Endothelial cell of umbilical vein (primary cell): ENCODE measurements around the gene USP48. TPM values are rescaled to one million over a fixed set of nuclear protein-coding genes. Genes with fewer than 3 reads are reported as not detected.
"Not testable (repeated sequence)": the region's sequence is repeated elsewhere in the genome, so short reads cannot be mapped to it uniquely, and the experiment has no call there.

Experiments
- BruUV-seq: library from RNA; stranded (reverse); fragments of 400-500 nt; replicated peaks from 2 replicates; lab custom pipeline; 2021; lab: Mats Ljungman, UMichigan
- CTCF ChIA-PET: fragments of 300-600, 350-600 bp; sonication (Branson Sonifier 250); formaldehyde crosslinking; loops from one replicate; lab custom pipeline; 2021; ENCODE audit warnings: antibody characterized with exemption, inconsistent platforms; lab: Charles Lee
- POLR2A ChIA-PET: fragments of 300-600, 350-600 bp; sonication (Branson Sonifier 250); formaldehyde crosslinking; loops from one replicate; lab custom pipeline; 2021; ENCODE audit warnings: antibody characterized with exemption, inconsistent platforms; lab: Charles Lee
- DNase-seq: peaks from one replicate; pipeline ENCODE4 v3.0.0-alpha.2; 2011; ENCODE audit warnings: low read depth, low spot score
- FAIRE-seq: peaks from 2 replicates; lab custom pipeline; 2011; peaks lifted over from hg19 to GRCh38; lab: Jason Lieb, UNC
- H2AFZ ChIP-seq: 2 replicates; pipeline ENCODE4 v1.6.0; 2012; ENCODE audit warnings: low read depth, low read length, control low read depth, inconsistent platforms
- H3K27ac ChIP-seq: 2 replicates; pipeline ENCODE4 v1.5.1; 2011; ENCODE audit warnings: low read depth, mild to moderate bottlenecking, control low read depth, low read length, moderate library complexity; ENCODE audit not compliant: insufficient read depth
- H3K27me3 ChIP-seq, 2 experiments: 2 replicates each; pipeline versions ENCODE4 v1.6.0 to v1.6.1; 2011; ENCODE audit warnings: low read length in 2 of 2, mixed read lengths in 1 of 2; ENCODE audit not compliant: control insufficient read depth in 2 of 2, insufficient read depth in 2 of 2
- H3K36me3 ChIP-seq, 2 experiments: 2 replicates in 1 of 2; 3 replicates in 1 of 2; pipeline ENCODE4 v1.5.1; 2011; ENCODE audit warnings: low read length in 2 of 2, mild to moderate bottlenecking in 1 of 2, moderate library complexity in 1 of 2; ENCODE audit not compliant: control insufficient read depth in 2 of 2, insufficient read depth in 2 of 2; ENCODE audit errors: extremely low read depth in 1 of 2
- H3K4me1 ChIP-seq: 3 replicates; pipeline ENCODE4 v1.5.1; 2011; ENCODE audit warnings: mild to moderate bottlenecking, low read length; ENCODE audit not compliant: control insufficient read depth, insufficient read depth; ENCODE audit errors: extremely low read depth
- H3K4me2 ChIP-seq: 2 replicates; pipeline ENCODE4 v1.6.1; 2011; ENCODE audit warnings: low read length, control low read depth, mixed read lengths; ENCODE audit not compliant: insufficient read depth
- H3K4me3 ChIP-seq, 3 experiments: fragments of 200-600 bp in 1 of 3; sonication (generic), shearing (Covaris generic) in 1 of 3; replicated peaks in 1 of 3; 2 replicates each; pipeline ENCODE4 v1.5.1; 2011 to 2016; ENCODE audit warnings: control low read depth in 3 of 3, low read length in 3 of 3, mild to moderate bottlenecking in 2 of 3, inconsistent platforms in 1 of 3, low read depth in 1 of 3, moderate library complexity in 1 of 3; ENCODE audit not compliant: insufficient read depth in 1 of 3
- H3K79me2 ChIP-seq: 2 replicates; pipeline ENCODE4 v1.6.0; 2012; ENCODE audit warnings: low read length, inconsistent platforms; ENCODE audit not compliant: control insufficient read depth, insufficient read depth
- H3K9ac ChIP-seq: replicated peaks from 2 replicates; pipeline ENCODE3; 2011; ENCODE audit warnings: low read length, control low read depth; ENCODE audit not compliant: insufficient read depth; ENCODE audit errors: extremely low read depth
- H3K9me1 ChIP-seq: replicated peaks from 3 replicates; pipeline ENCODE4 v1.6.0; 2011; ENCODE audit warnings: mild to moderate bottlenecking, low read length; ENCODE audit not compliant: control insufficient read depth, insufficient read depth; ENCODE audit errors: extremely low read depth
- H3K9me3 ChIP-seq: replicated peaks from 2 replicates; pipeline ENCODE4 v1.5.1; 2012; ENCODE audit warnings: low read length, inconsistent platforms; ENCODE audit not compliant: control insufficient read depth, insufficient read depth
- H4K20me1 ChIP-seq: replicated peaks from 2 replicates; pipeline ENCODE3; 2011; ENCODE audit warnings: mild to moderate bottlenecking, low read length; ENCODE audit not compliant: control insufficient read depth, insufficient read depth; ENCODE audit errors: extremely low read depth
- EZH2 ChIP-seq: IDR thresholded peaks from 2 replicates; pipeline ENCODE4 v1.6.1; 2012; ENCODE audit warnings: borderline replicate concordance, low read depth, mild to moderate bottlenecking, moderate library complexity, low read length, inconsistent platforms; ENCODE audit not compliant: severe bottlenecking
- FOS ChIP-seq: IDR thresholded peaks from 2 replicates; pipeline ENCODE4 v1.6.1; 2011; ENCODE audit warnings: mild to moderate bottlenecking, low read length, moderate library complexity, borderline replicate concordance; ENCODE audit not compliant: insufficient read depth
- GATA2 ChIP-seq: IDR thresholded peaks from 2 replicates; pipeline ENCODE4 v1.7.0; 2011; ENCODE audit warnings: low read depth, mild to moderate bottlenecking, moderate library complexity, mixed read lengths, low read length; ENCODE audit not compliant: insufficient read length, insufficient read depth
- JUN ChIP-seq: IDR thresholded peaks from 2 replicates; pipeline ENCODE4 v1.6.1; 2011; ENCODE audit warnings: borderline replicate concordance, low read depth; ENCODE audit not compliant: insufficient read length, insufficient read depth
- MYC ChIP-seq: IDR thresholded peaks from one replicate; pipeline ENCODE4 v1.6.1; 2011; ENCODE audit warnings: mild to moderate bottlenecking, low read depth, low read length
- POLR2A ChIP-seq: IDR thresholded peaks from 2 replicates; pipeline ENCODE4 v1.6.1; 2012; ENCODE audit warnings: low read depth, mild to moderate bottlenecking, control low read depth, low read length
- POLR2AphosphoS5 ChIP-seq: IDR thresholded peaks from 2 replicates; pipeline ENCODE4 v1.6.1; 2012; ENCODE audit warnings: low read depth, mild to moderate bottlenecking, control low read depth, low read length, moderate library complexity; ENCODE audit not compliant: insufficient read depth
- dilution Hi-C: fragments of 300-500 bp; cut with MboI; formaldehyde crosslinking; loops from one replicate; pipeline ENCODE4 v1.15.0; 2019; ENCODE audit warnings: low sequenced_read_pairs; ENCODE audit not compliant: extremely low pct_ligation_motif_present
- intact Hi-C: fragments of 100-400 bp; cut with micrococcal nuclease; formaldehyde crosslinking; loops from one replicate; pipeline ENCODE4 v1.10.0; 2022
- polyA plus RNA-seq, 4 experiments: library from polyadenylated mRNA; depleted of rRNA in 3 of 4; stranded (reverse) in 3 of 4; unstranded in 1 of 4; fragments of >200 nt; gene quantifications; 2 replicates each; pipeline versions ENCODE4 v1.2.1 to v1.2.3, GENCODE V29; 2011 to 2012; ENCODE audit warnings: missing spikeins in 1 of 4
- total RNA-seq: library from RNA; stranded (reverse); gene quantifications from 2 replicates; pipeline ENCODE4 v1.2.3, GENCODE V29; 2021
- TF ChIP-seq, protein P1 (sequence below), 2 donors: IDR thresholded peaks; 1 replicate in 1 of 2; 2 replicates in 1 of 2; pipeline ENCODE4 v1.5.1; 2011; ENCODE audit warnings: low read length in 2 of 2, mild to moderate bottlenecking in 2 of 2, moderate library complexity in 2 of 2, control low read depth in 1 of 2, inconsistent platforms in 1 of 2, low read depth in 1 of 2; ENCODE audit not compliant: insufficient read depth in 1 of 2; ENCODE audit errors: extremely low read depth in 1 of 2
- TF ChIP-seq, protein P2 (sequence below): IDR thresholded peaks from 2 replicates; pipeline ENCODE4 v1.6.1; 2011; ENCODE audit not compliant: insufficient read depth, insufficient read length

USP48 gene
- total and polyA plus RNA-seq, 2 donors (not counting 3 experiments of a cell fraction or from before 2014, with no cell fraction given): 27.2 to 149 TPM

DNA sequence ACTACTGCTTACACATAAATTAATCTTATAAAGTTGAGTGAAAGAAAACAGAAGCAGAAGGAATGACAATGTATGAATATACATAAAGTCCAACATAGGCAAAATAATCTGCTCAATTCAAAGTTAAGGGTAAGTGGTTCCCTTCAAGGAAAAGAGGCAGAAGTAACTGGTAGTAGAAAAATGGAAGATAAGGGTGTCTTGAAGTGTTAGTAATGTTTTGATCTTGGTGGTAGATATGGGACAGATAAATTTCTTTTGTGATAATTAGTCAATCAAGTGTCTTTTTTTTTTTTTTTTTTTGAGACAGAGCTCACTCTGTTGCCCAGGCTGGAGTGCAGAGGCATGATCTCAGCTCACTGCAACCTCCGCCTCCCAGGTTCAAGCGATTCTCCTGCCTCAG, 12.7 kb downstream of the USP48 start:
- TF ChIP-seq MYC (no peak), POLR2AphosphoS5 (no peak), POLR2A (no peak), GATA2 (no peak), JUN (no peak), EZH2 (no peak), FOS (no peak)
- TF ChIP-seq, protein P1, sequence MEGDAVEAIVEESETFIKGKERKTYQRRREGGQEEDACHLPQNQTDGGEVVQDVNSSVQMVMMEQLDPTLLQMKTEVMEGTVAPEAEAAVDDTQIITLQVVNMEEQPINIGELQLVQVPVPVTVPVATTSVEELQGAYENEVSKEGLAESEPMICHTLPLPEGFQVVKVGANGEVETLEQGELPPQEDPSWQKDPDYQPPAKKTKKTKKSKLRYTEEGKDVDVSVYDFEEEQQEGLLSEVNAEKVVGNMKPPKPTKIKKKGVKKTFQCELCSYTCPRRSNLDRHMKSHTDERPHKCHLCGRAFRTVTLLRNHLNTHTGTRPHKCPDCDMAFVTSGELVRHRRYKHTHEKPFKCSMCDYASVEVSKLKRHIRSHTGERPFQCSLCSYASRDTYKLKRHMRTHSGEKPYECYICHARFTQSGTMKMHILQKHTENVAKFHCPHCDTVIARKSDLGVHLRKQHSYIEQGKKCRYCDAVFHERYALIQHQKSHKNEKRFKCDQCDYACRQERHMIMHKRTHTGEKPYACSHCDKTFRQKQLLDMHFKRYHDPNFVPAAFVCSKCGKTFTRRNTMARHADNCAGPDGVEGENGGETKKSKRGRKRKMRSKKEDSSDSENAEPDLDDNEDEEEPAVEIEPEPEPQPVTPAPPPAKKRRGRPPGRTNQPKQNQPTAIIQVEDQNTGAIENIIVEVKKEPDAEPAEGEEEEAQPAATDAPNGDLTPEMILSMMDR (IDR thresholded peaks at IDR 0.05; ENCODE audit: extremely low read depth in 1 of 2, insufficient read depth in 1 of 2, low read depth in 1 of 2, low read length in 2 of 2): no peak
- TF ChIP-seq, protein P2, sequence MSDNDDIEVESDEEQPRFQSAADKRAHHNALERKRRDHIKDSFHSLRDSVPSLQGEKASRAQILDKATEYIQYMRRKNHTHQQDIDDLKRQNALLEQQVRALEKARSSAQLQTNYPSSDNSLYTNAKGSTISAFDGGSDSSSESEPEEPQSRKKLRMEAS: no peak
- H4K20me1 ChIP-seq: peaks cover 3% of the 10 kb centered on the region
- peaks cover 97% of the 10 kb centered on the region for H3K79me2 ChIP-seq
- POLR2A ChIA-PET: no interaction called here
- DNase-seq: no peak
- peaks cover 24% of the 10 kb centered on the region for H3K4me1 ChIP-seq
- BruUV-seq: no TSS peak
- no peak overlapping the region for H3K9ac ChIP-seq
- H3K27me3 ChIP-seq: no peaks in the 10 kb centered on the region
- no peak overlapping the region for H2AFZ ChIP-seq
- CTCF ChIA-PET: no interaction called here
- dilution Hi-C loops (no loop called here), intact Hi-C loops (no loop called here)
- no peak overlapping the region for H3K4me2 ChIP-seq
- no peak overlapping the region for H3K4me3 ChIP-seq
- H3K9me1 ChIP-seq: no peaks in the 10 kb centered on the region
- no peaks in the 10 kb centered on the region for H3K9me3 ChIP-seq
- H3K27ac ChIP-seq: no peak overlapping the region
- no peak for FAIRE-seq
- H3K36me3 ChIP-seq: peaks cover 0 to 2% of the 10 kb centered on the region in 2 experiments

DNA sequence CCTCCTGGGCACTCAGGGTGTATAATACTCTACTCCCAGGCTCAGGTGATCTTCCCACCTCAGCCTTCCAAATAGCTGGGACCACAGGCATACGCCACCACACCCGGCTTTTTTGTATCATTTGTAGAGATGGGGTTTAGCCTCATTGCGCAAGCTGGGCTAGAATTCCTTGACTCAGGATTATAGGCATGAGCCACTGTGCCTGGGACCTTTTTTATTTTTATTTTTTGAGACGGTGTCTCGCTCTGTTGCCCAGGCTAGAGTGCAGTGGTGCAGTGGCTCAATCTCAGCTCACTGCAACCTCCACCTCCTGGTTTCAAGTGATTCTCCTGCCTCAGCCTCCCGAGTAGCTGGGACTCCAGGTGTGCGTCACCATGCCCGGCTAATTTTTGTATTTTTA, 15.8 kb downstream of the USP48 start:
- intact Hi-C loops: loop anchor here (5.0 kb wide), 1 partner anchor 45 kb away; no protein-coding TSS in a partner anchor
- POLR2A ChIA-PET: not testable (repeated sequence)

More for the DNA sequence above, 15.8 kb downstream of the USP48 start:
- DNase-seq, H3K36me3 ChIP-seq, H3K9me1 ChIP-seq, H3K4me2 ChIP-seq, BruUV-seq, H3K27me3 ChIP-seq, H3K4me3 ChIP-seq, H3K27ac ChIP-seq, dilution Hi-C loops, H3K9ac ChIP-seq, FAIRE-seq, H2AFZ ChIP-seq, H3K9me3 ChIP-seq, H4K20me1 ChIP-seq: not testable (repeated sequence)
- Histone ChIP-seq H3K79me2 (peaks cover 89% of the 10 kb centered on the region), H3K4me1 (peaks cover 32% of the 10 kb centered on the region)
- CTCF ChIA-PET: interaction anchor here (1.0 kb wide), 1 partner anchor 15 kb away, joined by 3 read pairs; no protein-coding TSS in a partner anchor
